ENCODE measurements around the gene FBXL14.

Gene FBXL14

DNA sequence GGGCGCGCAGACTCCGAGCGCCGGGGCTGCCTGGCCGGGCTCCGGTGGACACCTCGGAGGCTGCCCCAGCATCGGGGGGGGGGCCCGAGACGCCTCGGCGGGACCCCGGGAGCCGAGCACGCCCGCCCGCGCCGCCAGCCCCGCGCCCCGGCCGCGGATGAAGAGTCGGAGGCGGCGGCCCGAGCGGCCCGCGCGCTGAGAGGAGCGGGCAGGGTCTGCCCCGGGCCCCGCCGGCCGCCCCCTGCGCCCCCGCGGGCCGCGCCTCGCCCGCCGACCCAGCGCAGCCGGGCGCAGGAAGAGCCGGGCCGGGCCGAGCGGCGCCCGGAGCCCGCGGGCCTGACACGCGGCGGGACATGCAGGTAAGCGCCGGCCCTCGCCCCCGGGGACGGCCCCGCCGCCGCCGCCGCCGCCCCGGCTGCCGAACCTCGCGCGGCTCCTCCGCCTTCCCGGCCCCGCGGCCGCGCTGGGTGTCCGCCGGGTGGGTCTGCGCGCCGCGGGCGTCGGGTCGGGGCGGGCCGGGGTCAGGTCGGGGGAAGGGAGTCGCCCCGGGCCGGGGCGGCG is 63.7 kb downstream of the FBXL14 start:
- no peak for DNase-seq (ENCODE audit: low read depth, low spot score)
- ChIA-PET POLR2A (interaction anchor here (1.0 kb wide), 1 partner anchor 55 kb away, joined by 3 read pairs; no protein-coding TSS in a partner anchor), CTCF (no interaction called here)
- TF ChIP-seq, protein P1, sequence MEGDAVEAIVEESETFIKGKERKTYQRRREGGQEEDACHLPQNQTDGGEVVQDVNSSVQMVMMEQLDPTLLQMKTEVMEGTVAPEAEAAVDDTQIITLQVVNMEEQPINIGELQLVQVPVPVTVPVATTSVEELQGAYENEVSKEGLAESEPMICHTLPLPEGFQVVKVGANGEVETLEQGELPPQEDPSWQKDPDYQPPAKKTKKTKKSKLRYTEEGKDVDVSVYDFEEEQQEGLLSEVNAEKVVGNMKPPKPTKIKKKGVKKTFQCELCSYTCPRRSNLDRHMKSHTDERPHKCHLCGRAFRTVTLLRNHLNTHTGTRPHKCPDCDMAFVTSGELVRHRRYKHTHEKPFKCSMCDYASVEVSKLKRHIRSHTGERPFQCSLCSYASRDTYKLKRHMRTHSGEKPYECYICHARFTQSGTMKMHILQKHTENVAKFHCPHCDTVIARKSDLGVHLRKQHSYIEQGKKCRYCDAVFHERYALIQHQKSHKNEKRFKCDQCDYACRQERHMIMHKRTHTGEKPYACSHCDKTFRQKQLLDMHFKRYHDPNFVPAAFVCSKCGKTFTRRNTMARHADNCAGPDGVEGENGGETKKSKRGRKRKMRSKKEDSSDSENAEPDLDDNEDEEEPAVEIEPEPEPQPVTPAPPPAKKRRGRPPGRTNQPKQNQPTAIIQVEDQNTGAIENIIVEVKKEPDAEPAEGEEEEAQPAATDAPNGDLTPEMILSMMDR (IDR thresholded peaks at IDR 0.05; ENCODE audit: insufficient read depth, low read length, missing control alignments), result no peak
- H3K4me3 ChIP-seq (ENCODE audit: low read depth, low read length), result peak overlapping the region; percentile 67

DNA sequence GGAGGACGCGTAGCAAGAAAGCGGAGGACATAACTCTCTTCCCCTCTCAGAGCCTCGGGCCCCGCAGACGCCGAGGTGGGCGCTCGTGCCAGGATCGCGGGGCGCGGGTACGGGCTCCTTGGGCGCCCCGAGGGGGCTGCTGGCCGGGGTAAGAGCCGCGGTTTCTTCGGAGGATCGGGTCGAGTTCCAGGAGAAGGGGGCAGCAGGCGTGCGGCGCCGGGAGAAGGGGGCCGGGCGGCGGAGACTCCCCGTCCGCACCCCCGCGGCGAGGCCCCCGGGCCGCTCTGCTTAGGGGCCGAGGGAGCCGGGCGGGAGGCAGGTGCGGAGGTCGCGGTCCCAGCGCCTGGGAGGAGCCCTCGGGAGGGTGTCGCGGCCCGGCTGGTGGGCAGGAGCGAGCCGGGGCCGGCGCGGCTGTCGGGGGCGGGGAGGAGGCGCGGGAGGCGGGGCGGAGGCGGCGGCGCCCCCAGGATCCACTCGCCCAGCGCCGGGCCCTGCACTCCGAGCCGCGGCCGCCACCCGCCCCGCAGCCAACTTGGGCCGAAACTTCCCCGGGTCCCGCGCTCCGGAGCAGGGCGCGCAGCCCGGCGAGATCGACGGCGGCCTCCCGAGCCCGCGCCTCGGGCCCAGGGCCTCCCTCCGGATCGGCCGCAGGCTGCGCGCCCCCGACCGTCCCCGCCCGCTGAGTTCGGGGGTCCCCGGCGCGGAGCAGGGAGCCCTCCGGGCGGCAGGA is 64.4 kb downstream of the FBXL14 start:
- peak overlapping the region; percentile 67 for H3K4me3 ChIP-seq (ENCODE audit: low read depth, low read length)
- CTCF ChIA-PET, result interaction anchor here (0.7 to 3.5 kb wide), 2 partner anchors 13 to 412 kb away, joined by 3 to 20 read pairs; no protein-coding TSS in a partner anchor
- TF ChIP-seq, protein P1 (IDR thresholded peaks at IDR 0.05; ENCODE audit: insufficient read depth, low read length, missing control alignments), result no peak
- DNase-seq (ENCODE audit: low read depth, low spot score), result no peak
- POLR2A ChIA-PET, result no interaction called here

DNA sequence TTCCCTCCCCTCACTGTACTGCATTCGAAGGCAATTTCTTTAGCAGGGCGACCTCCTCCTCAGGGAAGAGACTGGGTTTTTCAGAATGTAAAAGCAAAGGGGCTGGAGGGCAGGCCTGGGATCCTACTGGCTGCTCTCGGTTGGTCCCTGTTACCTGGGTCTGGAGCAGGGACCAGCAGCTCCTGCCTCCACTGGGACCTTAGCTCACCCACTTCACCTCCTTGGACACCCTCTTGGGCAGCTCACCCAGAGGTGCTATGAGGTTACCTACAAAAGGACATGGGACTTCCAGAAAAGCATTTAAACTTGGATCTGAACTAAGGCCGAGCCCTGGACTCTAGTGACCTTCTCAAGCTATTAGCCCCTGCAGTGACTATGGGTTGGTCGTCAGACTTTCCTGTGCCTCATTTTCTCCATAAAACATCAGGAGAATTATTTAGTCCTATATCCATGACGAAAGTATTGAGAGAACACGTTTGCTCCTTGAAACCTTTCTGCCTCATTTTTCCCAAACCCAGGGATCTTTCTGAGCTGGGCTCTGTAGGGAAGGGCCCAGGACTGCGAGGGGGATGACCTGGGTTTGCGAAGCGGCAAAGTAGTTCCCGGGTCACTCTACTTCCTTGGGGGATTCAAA is 65.0 kb downstream of the FBXL14 start:
- POLR2A ChIA-PET, result interaction anchor here (0.6 kb wide), 1 partner anchor 34 kb away, joined by 3 read pairs; no protein-coding TSS in a partner anchor
- TF ChIP-seq, protein P1 (IDR thresholded peaks at IDR 0.05; ENCODE audit: insufficient read depth, low read length, missing control alignments), result no peak
- peak overlapping the region; percentile 67 for H3K4me3 ChIP-seq (ENCODE audit: low read depth, low read length)
- DNase-seq (ENCODE audit: low read depth, low spot score), result no peak
- CTCF ChIA-PET, result interaction anchor here (0.7 to 3.5 kb wide), 5 partner anchors 10 to 411 kb away, joined by 3 to 20 read pairs (median 3); no protein-coding TSS in a partner anchor

DNA sequence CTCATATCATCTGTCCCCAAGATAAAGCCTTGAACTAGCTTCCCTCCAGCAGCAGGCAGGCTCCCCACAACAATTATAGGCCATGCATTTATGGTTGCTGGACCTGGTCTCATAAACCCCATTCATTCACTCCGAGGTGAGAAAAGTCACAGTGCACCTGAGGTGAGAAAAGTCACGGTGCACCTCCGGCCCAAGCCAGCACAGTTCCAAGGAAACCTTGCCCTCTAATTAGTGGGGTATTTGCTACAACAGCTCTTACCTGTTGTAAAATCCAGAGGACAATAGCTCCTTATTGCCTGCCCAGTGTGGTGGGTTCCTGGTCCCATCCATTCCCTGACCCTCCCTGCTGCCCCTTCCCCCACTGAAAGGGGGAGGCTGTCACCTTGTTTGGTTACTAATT is 65.6 kb downstream of the FBXL14 start:
- no peak overlapping the region for H3K4me3 ChIP-seq (ENCODE audit: low read depth, low read length)
- TF ChIP-seq, protein P1 (IDR thresholded peaks at IDR 0.05; ENCODE audit: insufficient read depth, low read length, missing control alignments), result no peak
- POLR2A ChIA-PET, result interaction anchor here (0.6 to 2.2 kb wide), 2 partner anchors 33 to 55 kb away, joined by 3 to 8 read pairs; no protein-coding TSS in a partner anchor
- DNase-seq (ENCODE audit: low read depth, low spot score), result no peak
- CTCF ChIA-PET, result interaction anchor here (0.7 to 3.5 kb wide), 4 partner anchors 9 to 411 kb away, joined by 3 to 20 read pairs (median 4); no protein-coding TSS in a partner anchor

DNA sequence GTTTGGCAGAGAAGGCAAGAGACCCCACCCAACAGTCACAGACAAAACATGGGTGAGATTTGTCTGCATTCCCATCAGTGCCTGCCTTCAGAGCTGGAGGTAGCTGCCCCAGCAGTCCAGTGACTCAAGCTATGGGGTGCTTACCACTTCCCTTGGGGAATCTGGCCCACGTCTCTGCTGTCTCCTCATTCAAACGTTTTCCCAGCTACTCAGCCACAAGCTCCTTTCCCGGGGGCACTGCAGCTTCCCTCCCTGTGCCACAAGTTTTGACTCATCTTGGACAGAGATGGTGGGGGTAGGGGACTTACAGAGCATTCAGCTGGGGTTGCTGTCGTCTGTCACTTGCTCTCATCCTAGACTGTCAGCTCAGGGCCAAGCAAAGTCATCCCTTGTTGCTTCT is 66.6 kb downstream of the FBXL14 start:
- ChIA-PET CTCF (interaction anchor here (1.2 to 3.5 kb wide), 2 partner anchors 50 to 410 kb away, joined by 3 to 20 read pairs; no protein-coding TSS in a partner anchor), POLR2A (interaction anchor here (0.6 to 2.2 kb wide), 6 partner anchors 8 to 178 kb away, joined by 3 to 8 read pairs (median 4); no protein-coding TSS in a partner anchor)
- no peak overlapping the region; the same call in 1 of the 2 replicates for H3K4me3 ChIP-seq (ENCODE audit: low read depth, low read length)
- peak; percentile 83 for DNase-seq (ENCODE audit: low read depth, low spot score)
- TF ChIP-seq, protein P1 (IDR thresholded peaks at IDR 0.05; ENCODE audit: insufficient read depth, low read length, missing control alignments), result no peak

Measured in AG04449 (cell line).